PFSK-1 (cell line): ENCODE data around the gene MBLAC1.

Experiments used
- POLR2AphosphoS5 ChIP-seq: IDR thresholded peaks from 2 replicates; pipeline ENCODE4 v1.6.1; 2012; ENCODE audit warnings: low read depth, mild to moderate bottlenecking, control low read depth, low read length, moderate library complexity
- SIN3A ChIP-seq: IDR thresholded peaks from 2 replicates; pipeline ENCODE4 v1.6.1; 2012; ENCODE audit warnings: mild to moderate bottlenecking, low read length, moderate library complexity, borderline replicate concordance; ENCODE audit not compliant: insufficient read depth
- TAF1 ChIP-seq: IDR thresholded peaks from 2 replicates; pipeline ENCODE4 v1.6.1; 2012; ENCODE audit warnings: low read length, control low read depth, borderline replicate concordance; ENCODE audit not compliant: insufficient read depth
- TF ChIP-seq, protein P1 (sequence below), 2 experiments: IDR thresholded peaks; 2 replicates each; pipeline versions ENCODE4 v1.6.1 to v1.8.0; 2011 to 2012; ENCODE audit warnings: low read depth in 2 of 2, low read length in 2 of 2, control low read depth in 1 of 2, inconsistent platforms in 1 of 2, mild to moderate bottlenecking in 1 of 2, moderate library complexity in 1 of 2; ENCODE audit not compliant: insufficient read depth in 1 of 2

DNA sequence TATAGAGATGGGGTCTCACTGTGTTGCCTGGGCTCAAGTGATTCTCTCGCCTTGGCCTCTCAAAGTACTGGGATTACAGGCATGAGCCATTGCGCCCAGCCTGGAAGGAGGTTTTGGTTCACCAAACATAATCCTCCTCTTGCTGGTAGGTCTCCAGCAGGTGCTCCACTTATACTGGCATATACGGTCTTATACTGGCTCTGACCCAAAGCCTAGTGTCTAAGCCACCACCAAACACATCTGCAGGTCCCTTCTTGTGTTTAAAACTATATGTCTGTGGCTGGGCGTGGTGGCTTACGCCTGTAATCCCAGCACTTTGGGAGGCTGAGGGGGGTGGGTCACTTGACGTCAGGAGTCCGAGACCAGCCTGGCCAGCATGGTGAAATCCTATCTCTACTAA lies 5.4 kb downstream of the MBLAC1 start:
- TF ChIP-seq, protein P1, sequence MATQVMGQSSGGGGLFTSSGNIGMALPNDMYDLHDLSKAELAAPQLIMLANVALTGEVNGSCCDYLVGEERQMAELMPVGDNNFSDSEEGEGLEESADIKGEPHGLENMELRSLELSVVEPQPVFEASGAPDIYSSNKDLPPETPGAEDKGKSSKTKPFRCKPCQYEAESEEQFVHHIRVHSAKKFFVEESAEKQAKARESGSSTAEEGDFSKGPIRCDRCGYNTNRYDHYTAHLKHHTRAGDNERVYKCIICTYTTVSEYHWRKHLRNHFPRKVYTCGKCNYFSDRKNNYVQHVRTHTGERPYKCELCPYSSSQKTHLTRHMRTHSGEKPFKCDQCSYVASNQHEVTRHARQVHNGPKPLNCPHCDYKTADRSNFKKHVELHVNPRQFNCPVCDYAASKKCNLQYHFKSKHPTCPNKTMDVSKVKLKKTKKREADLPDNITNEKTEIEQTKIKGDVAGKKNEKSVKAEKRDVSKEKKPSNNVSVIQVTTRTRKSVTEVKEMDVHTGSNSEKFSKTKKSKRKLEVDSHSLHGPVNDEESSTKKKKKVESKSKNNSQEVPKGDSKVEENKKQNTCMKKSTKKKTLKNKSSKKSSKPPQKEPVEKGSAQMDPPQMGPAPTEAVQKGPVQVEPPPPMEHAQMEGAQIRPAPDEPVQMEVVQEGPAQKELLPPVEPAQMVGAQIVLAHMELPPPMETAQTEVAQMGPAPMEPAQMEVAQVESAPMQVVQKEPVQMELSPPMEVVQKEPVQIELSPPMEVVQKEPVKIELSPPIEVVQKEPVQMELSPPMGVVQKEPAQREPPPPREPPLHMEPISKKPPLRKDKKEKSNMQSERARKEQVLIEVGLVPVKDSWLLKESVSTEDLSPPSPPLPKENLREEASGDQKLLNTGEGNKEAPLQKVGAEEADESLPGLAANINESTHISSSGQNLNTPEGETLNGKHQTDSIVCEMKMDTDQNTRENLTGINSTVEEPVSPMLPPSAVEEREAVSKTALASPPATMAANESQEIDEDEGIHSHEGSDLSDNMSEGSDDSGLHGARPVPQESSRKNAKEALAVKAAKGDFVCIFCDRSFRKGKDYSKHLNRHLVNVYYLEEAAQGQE (IDR thresholded peaks at IDR 0.05; ENCODE audit: insufficient read depth in 1 of 2, low read depth in 2 of 2, low read length in 2 of 2): no peak
- TF ChIP-seq SIN3A (no peak), POLR2AphosphoS5 (no peak), TAF1 (no peak)
